Dermis blood vessel endothelial cell (primary cell): ENCODE data around the gene PDZD7. TPM values are rescaled to one million over a fixed set of nuclear protein-coding genes. Genes with fewer than 3 reads are reported as not detected.

Experiments used
- DNase-seq: peaks from one replicate; pipeline ENCODE4 v3.0.0; 2010
- total RNA-seq: library from RNA; depleted of rRNA; stranded (reverse); fragments of >200 nt; gene quantifications from 2 replicates; pipeline ENCODE4 v1.2.3, GENCODE V29; 2014

Gene PDZD7
- total RNA-seq, 1 donor from 2014 or later: 0.34 TPM

DNA sequence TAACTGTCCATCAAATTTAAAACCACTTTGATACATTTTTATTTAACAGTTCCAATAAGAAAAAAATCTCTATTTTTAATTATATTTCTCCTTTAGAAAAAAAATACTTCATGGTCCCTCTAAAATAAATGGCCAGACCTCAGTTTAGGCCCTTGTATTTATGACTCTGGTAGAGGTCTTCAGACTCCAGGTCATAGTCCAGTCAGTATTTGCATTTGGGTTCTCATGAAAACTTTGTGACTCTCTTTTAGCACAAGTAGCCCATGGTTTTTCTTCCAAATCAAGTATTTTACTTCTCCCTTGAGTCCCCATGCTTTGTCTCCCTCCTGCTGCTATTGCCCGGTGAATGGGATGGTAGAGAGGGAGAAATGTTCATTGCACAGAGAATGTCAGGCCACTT, 67.1 kb downstream of the PDZD7 start:
- DNase-seq: no peak

DNA sequence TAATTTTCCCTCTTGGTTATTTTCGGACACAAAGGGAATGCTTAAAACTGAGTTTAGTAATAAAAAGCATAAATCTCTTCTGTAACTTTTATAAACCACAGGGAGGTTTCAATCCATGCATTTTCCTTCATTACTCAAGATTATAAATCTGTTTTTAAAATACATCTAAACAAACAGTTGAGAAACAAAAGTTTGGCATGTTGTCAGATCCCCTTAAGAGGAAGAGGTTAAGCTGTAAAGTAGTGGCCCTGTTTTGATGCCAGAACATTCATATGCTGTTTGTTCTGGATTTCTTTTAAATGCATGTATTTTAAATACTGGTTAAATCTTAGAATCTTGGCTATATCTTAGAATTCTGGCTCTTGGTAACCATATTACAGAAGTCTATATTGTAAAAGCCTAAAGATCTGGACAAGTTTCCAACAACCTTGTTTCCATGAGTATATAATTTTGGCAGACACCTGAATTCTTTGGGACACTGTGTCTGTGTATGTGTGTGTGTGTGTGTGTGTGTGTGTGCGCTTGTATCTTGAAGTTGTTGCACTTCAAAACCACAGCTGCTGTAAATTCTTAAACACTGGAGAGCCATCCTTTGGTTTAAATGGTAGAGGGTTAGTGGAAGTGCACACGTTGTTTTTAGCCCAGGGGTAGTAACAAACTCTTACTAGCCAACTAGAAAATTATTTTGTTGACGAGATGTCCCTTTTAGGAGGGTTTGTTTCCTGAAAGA, 68.4 kb downstream of the PDZD7 start:
- no peak for DNase-seq

DNA sequence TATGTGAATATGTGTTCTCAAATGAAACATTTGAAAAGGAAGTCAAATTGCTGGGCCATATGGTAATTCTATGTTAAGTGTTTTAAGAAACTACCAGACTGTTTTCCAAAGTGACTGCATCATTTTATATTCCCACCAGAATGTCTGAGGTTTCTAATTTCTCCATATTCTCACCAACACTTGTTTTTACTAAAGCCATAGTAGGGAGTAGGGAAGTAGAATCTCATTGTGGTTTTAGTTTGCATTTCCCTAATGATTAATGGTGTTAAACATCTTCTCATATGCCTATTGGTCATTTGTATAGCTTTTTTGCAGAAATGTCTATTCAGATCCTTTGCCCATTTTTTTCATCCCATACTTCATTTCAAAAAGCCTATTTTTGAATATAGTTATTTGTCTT, 70.7 kb downstream of the PDZD7 start:
- DNase-seq: no peak

Other genes with a start within 250 kb of the PDZD7 start
- 33.6 and 35.2 TPM in 2 replicates for gene SLF2, start 118.2 kb downstream of the PDZD7 start, total RNA-seq
- 1.9 and 2.6 TPM in 2 replicates for gene SEMA4G, start 61.6 kb downstream of the PDZD7 start, total RNA-seq
- 50.4 and 50.6 TPM in 2 replicates for gene MRPL43, start 43.6 kb downstream of the PDZD7 start, total RNA-seq
- gene TWNK, start 43.6 kb downstream of the PDZD7 start, total RNA-seq: 7.7 and 8.8 TPM in 2 replicates
- gene LZTS2, start 31.3 kb downstream of the PDZD7 start, total RNA-seq: 43.6 and 57.8 TPM in 2 replicates
- 64.4 and 68.9 TPM in 2 replicates for gene SFXN3, start 105 bp upstream of the PDZD7 start, total RNA-seq
- 0.17 and 0.51 TPM in 2 replicates for gene KAZALD1, start 30.9 kb upstream of the PDZD7 start, total RNA-seq
- not detected in 2 replicates for gene TLX1, start 100.2 kb upstream of the PDZD7 start, total RNA-seq
- gene LBX1, start 198.3 kb upstream of the PDZD7 start, total RNA-seq: not detected in 2 replicates